Prostate gland (tissue), 2 donors: Measurements from ENCODE around the gene TANC1. TPM values are rescaled to one million over a fixed set of nuclear protein-coding genes. Genes with fewer than 3 reads are reported as not detected.

ENCODE experiments used
- DNase-seq: peaks from one replicate; pipeline ENCODE4 v3.0.0-alpha.2; 2019; ENCODE audit warnings: low spot score
- H3K27ac ChIP-seq, 2 donors: fragments of 200-600 bp; sonication (generic); 2 replicates each; pipeline ENCODE4 v1.5.1; 2017 to 2019
- H3K27me3 ChIP-seq: fragments of 200-600 bp; sonication (generic); replicated peaks from 2 replicates; pipeline ENCODE4 v1.5.1; 2019; ENCODE audit not compliant: insufficient read depth
- H3K36me3 ChIP-seq, 2 donors: fragments of 200-600 bp; sonication (generic); 1 replicate in 1 of 2; 2 replicates in 1 of 2; pipeline versions ENCODE4 v1.5.1 to v1.8.1; 2017 to 2019
- H3K4me1 ChIP-seq: fragments of 200-600 bp; sonication (generic); replicated peaks from 2 replicates; pipeline ENCODE4 v1.5.1; 2019
- H3K4me3 ChIP-seq, 2 donors: fragments of 200-600 bp; sonication (generic); 2 replicates each; pipeline ENCODE4 v1.5.1; 2017 to 2019
- H3K9me3 ChIP-seq: fragments of 200-600 bp; sonication (generic); 2 replicates; pipeline ENCODE4 v1.5.1; 2017
- CTCF ChIP-seq, 4 experiments: fragments of 200-600 bp in 2 of 4; fragments of 450-650 bp in 2 of 4; sonication (generic) in 2 of 4; IDR thresholded peaks; 1 replicate in 3 of 4; 2 replicates in 1 of 4; pipeline ENCODE4 v1.5.1; 2016 to 2019; ENCODE audit warnings: antibody characterized with exemption in 4 of 4, mild to moderate bottlenecking in 2 of 4, moderate library complexity in 2 of 4
- POLR2A ChIP-seq: fragments of 450-650 bp; IDR thresholded peaks from one replicate; pipeline ENCODE4 v1.6.1; 2016; ENCODE audit warnings: antibody characterized with exemption, mild to moderate bottlenecking
- POLR2AphosphoS5 ChIP-seq: sonication (generic); formaldehyde crosslinking; IDR thresholded peaks from one replicate; pipeline ENCODE4 v1.6.1; 2017; ENCODE audit warnings: antibody characterized with exemption
- WGBS: methylation state at CpG from one replicate; pipeline ENCODE4 v1.1.5; 2018; 5-methylcytosine and 5-hydroxymethylcytosine counted together
- intact Hi-C: fragments of 100-400 bp; cut with DNase I; formaldehyde crosslinking; loops from one replicate; pipeline ENCODE4 v1.14.2; 2022
- total RNA-seq, 2 donors: library from RNA; depleted of rRNA; stranded (reverse); fragments of >200 nt; gene quantifications; one replicate each; pipeline ENCODE4 v1.1.0, GENCODE V29; 2016

TANC1 gene
- total RNA-seq, 2 donors from 2014 or later, result 33.5 to 39.7 TPM

- no peak overlapping the region for H3K4me3 ChIP-seq
- peaks cover 0 to 13% of the 10 kb centered on the region in 2 donors for H3K36me3 ChIP-seq
- no peak for TF ChIP-seq CTCF (IDR thresholded peaks at IDR 0.05)
- TF ChIP-seq POLR2AphosphoS5, result no peak
- TF ChIP-seq POLR2A, result no peak
- WGBS, result 92% methylated on average over 26 of the region's 26 CpGs
- no peak for DNase-seq
- no peaks in the 10 kb centered on the region for H3K4me1 ChIP-seq
- intact Hi-C loops, result no loop called here
- no peak overlapping the region for H3K27ac ChIP-seq
- H3K9me3 ChIP-seq, result no peaks in the 10 kb centered on the region
- H3K27me3 ChIP-seq, result no peaks in the 10 kb centered on the region
Observed at GRCh38 chr2:159225025-159226016, 256.9 kb downstream of the TANC1 start.

GRCh38 chr2:159226059-159226461 lies 257.6 kb downstream of the TANC1 start:
- no peak overlapping the region for H3K4me3 ChIP-seq
- 72% methylated on average over 5 of the region's 5 CpGs for WGBS
- no peaks in the 10 kb centered on the region for H3K4me1 ChIP-seq
- peaks cover 0 to 18% of the 10 kb centered on the region in 2 donors for H3K36me3 ChIP-seq
- H3K27ac ChIP-seq, result no peak overlapping the region
- TF ChIP-seq CTCF (IDR thresholded peaks at IDR 0.05) (no peak), POLR2A (no peak), POLR2AphosphoS5 (no peak)
- no peaks in the 10 kb centered on the region for H3K9me3 ChIP-seq
- no peak for DNase-seq
- intact Hi-C loops, result no loop called here
- H3K27me3 ChIP-seq, result no peaks in the 10 kb centered on the region

- DNase-seq, result no peak
- H3K9me3 ChIP-seq, result no peaks in the 10 kb centered on the region
- H3K27ac ChIP-seq, result no peak overlapping the region
- H3K4me3 ChIP-seq, result no peak overlapping the region
- no peak for TF ChIP-seq POLR2A
- no peak for TF ChIP-seq POLR2AphosphoS5
- TF ChIP-seq CTCF (IDR thresholded peaks at IDR 0.05), result no peak
- peaks cover 0 to 18% of the 10 kb centered on the region in 2 donors for H3K36me3 ChIP-seq
- H3K4me1 ChIP-seq, result no peaks in the 10 kb centered on the region
- no peaks in the 10 kb centered on the region for H3K27me3 ChIP-seq
- intact Hi-C loops, result no loop called here
Observed at GRCh38 chr2:159226608-159227385, 258.4 kb downstream of the TANC1 start.

- Histone ChIP-seq H3K27me3 (no peaks in the 10 kb centered on the region), H3K36me3 (peaks cover 0 to 18% of the 10 kb centered on the region in 2 donors), H3K4me1 (no peaks in the 10 kb centered on the region), H3K9me3 (no peaks in the 10 kb centered on the region), H3K27ac (no peak overlapping the region), H3K4me3 (no peak overlapping the region)
- intact Hi-C loops, result no loop called here
- no peak for DNase-seq
- TF ChIP-seq POLR2AphosphoS5, result no peak
- no peak for TF ChIP-seq CTCF (IDR thresholded peaks at IDR 0.05)
- no peak for TF ChIP-seq POLR2A
- 61% methylated on average over 3 of the region's 3 CpGs for WGBS
Observed at GRCh38 chr2:159227467-159227866, 259.0 kb downstream of the TANC1 start.
